Measurements from ENCODE around the gene RHOD.

RHOD gene, protein sequence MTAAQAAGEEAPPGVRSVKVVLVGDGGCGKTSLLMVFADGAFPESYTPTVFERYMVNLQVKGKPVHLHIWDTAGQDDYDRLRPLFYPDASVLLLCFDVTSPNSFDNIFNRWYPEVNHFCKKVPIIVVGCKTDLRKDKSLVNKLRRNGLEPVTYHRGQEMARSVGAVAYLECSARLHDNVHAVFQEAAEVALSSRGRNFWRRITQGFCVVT

DNA sequence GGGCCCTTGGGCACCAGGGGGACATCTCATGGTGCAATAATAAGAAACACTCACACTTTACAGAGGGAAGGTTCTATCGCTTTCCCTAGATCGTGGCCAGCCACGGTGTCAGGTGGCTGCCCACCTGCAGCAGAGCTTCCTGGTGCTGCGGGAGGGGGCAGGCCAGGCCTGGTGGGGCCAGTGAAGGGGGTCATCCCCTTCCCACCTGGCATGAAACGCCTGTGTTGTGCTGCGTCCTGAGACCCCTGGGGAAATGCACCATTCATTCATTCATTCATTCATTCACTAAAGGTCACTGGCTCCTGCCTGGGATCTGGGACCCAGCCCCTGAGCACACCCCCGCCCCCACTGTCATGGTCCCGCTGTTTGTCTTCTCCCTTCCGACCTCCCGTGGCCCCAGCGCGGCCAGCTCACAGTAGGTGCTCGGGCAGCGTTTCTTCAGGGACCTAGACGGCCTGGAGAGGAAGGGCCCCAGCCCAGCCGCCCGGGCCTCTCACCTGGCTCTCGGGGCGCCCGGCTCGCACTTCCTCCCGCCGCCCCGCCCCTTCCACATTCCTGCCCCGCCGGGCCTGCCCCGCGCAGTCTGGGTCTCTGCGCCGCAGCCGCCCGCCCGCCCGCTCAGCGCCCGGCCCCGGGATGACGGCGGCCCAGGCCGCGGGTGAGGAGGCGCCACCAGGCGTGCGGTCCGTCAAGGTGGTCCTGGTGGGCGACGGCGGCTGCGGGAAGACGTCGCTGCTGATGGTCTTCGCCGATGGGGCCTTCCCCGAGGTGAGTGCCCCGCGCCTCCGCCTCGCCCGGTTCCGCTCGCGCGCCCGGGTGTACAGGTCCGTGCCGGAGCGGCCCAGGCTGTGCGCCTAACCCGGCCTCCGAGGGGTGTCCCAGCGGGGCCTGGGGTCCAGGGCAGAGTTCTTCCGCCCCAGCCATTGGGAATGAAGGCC lies at the start of gene RHOD:
RHOD (plus strand) TSS at position 581 of the 938 bp plus-strand sequence; CDS start at position 637, 56 bp downstream.
- FAIRE-seq: no peak

DNA sequence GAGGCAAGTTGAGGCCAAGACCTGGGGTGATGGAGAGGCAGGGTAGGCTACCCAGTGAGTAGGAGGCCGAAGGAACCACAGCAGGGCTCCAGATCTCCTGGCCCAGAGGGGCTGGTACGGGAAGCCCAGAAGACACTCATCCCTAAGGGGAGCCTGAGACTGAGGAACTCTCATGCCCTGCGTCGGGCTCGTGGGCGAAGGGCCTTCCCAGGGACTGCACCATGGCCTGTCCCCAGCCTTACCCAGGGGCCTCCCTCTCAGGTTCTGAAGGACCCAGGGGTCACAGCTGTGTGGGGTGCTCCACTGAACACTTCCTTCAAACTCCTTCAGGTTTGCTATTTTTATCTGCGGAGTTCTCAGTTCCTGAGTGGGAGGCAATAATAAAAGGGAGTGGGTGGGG lies 49.5 kb upstream of the RHOD start:
- FAIRE-seq: no peak

DNA sequence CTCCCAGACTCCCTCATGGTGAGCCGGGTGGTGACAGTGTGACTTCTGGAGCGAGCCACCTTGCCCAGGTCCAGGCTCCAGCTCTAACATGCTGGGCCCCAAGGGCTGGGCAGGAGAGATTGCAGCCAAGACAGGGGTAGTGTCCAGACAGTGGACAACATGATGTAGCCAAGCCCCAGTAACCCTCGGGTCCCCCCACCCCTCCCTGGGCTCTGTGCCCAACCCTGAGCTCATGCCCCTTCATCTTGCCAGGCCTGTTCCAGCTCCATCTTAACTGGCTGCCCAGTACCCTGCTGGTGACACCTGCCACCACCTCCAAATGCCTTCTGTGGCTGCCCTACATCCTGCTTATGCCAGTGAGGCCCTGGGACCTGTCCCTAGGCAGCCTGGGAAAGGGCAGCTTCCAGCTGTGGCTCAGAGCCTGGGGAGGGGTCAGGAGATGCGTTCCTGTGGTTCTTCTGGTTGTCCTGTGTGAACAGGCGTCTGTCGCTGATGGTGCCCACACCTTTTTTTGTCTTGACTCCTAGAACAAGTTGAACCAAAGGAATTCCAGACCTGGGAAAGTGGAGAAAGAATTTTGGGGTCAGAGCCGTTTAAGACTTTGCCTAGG lies 46.2 kb upstream of the RHOD start:
- FAIRE-seq: no peak

DNA sequence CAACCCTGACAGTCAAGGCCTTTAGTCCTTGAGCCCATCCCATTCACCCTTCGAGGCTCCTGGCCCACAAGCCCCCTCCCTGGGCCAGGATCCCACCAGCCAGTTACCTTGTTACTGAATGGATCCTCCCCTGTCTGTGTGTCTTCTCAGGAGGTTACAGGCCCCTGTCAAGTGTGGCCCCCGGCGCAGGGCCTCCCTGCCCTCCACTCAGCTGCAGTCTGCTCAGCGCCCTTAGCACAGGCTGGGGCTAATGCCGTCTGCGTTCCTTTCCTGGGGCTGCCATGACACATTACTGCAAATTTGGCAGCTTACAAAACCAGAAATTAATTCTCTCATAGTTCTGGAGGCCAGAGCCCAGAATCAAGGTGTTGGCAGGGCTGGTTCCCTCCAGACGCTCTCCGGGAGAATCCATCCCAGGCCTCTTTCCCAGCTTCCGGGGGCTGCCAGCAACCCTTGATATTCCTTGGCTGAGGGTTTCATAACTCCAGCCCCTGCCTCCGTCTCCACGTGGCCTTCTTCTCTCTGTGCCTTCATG lies 43.1 kb upstream of the RHOD start:
- no peak for FAIRE-seq

DNA sequence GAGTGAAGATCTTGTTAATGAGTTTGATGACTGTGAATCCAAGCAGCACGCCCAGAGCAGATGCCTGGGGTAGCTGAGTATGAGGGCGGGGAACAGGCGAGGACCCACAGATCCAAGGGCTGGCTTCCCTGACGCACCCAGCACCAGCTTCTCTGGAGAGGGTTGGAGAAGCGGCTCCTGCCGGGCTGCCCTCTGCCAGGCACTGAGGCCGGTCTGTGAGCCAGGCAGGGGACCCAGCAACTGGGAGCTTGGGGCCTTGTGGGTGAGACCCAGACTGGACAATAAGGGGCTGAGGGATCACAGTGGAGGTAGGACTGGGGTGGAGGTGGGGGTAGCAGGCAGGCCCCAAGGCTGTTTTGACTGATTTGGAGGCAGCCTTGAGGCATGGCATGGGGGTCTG lies 42.3 kb upstream of the RHOD start:
- FAIRE-seq: no peak

DNA sequence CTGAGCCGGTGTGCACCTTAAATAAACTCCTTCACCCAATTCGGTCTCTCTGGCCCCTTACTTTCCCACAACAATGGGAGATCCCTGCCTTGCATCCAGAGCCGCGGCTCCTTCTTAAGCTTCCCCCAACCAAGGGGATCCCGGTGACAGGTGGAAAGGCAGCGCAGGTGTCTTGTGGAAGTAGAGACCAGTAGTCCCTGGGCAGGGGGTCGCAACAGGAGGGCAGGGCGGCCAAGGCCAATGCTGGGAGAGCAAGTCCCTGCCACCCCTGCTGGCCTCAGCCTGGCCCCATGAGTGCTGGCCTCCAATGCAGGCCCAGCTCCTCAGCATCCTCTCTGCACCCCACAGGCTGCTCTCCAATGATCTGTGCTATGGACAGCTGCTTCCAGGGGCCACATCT lies 41.6 kb upstream of the RHOD start:
- no peak for FAIRE-seq

DNA sequence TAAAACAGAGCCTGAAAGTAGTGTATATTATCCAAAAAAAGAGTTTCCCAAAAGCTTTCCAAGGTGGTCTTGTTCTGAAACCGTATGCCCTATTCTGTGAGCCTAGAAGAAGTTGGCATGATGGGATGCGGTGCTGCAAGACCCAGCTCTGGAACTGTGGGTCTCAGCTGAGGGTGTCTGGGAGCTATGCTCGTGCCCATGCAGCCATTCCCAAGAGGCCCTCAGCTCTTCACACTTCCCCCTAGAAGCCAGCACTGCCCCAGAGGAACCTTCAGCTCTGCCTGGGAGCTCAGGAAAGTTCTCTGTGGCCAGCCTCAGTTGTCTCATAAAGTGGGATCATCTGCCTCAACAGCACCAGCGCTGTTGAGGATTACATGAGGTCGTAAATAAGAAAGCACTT lies 40.1 kb upstream of the RHOD start:
- no peak for FAIRE-seq

DNA sequence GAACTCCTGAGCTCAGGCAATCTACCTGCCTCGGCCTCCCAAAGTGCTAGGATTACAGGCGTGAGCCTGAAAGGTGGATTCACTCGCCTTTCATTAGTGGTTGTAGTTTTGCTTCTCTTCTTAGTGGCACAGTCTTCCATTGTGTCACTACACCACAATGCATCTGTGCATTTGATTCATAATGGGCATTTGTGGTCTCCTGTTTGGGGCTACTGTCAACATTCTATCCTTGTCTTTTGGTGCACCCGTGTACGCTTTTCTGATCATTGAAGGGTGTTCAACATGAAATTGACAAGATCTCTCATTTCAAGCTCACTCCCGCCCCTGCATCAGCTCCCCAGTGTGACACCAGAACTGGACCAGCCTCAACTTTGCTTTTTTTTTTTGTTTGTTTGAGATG lies 35.7 kb upstream of the RHOD start:
- no peak for FAIRE-seq

DNA sequence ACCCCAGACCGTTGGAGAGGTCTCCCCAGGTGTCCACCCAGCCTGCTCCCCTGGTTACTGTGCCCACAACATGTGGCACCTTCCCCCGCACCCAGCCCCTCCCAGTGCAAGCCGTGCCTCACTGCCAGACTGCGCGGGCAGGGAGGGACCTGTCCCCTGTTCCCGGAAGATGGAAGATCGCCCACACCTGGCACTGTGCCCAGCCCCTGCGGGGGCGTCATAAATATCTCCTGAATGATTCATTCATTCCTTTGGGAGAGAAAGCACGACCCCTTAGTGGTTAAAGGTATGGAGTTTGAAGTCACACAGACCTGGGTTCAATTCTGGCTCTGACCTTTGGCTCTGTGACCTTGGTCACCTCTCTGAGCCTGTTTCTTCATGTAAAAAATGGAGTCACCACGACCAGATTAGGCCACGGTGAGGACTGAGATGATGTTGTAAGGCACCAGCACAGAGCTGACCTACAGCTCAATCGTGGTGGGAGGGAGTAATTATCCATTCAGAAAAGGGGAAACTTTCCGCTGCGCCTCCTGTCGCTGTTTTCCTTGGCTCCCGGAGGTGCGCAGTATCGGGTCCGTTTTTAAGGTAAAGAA lies 34.2 kb upstream of the RHOD start:
- FAIRE-seq: no peak

DNA sequence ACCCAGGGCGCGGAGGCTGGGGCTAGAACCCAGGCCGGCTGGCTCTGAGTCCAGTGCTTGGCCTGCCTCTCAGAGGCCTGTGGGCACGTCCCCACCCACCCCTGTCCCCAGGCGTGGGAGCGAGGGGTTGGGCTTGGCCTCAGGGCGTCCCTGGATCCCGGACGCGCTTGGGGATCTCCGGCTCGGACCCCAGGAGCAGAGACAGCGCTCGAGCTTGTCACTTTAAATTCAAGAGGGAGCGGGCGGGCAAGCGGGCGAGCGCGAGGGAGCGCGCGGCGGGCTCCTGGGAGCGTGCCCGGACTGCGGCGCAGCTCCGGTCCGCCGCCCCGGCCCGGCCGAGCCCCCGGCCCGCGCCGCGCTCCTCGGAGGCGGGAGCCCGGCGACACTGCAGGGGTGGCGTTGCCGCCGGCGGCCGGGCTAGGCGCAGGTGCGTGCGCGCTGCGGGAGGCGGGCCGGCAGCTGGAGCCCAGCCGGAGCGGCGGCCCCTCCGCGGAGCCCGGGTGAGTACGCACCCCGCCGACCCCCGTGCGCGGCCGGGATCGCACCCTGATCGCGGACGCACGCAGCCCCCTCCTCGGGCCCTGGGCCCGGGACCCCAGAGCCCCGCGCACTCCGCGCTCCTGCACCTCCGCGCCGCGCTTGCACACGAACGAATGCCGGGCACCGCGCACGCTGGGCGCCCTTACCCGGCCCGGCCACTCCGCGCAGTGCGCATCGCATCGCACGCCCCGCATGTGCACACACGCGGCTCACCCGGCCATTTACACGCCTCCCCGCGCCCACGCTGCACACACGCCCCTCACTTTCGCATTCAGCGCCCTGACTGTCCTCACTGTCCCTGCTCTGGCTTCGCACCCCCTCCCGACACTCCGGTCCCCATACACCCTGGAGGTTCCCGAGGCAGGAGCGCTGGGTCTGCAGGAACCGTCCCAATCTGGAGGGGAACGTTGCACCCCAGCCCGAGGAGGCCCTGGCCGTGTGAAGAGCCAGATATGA lies 33.4 kb upstream of the RHOD start, which contains the start of gene SYT12:
SYT12 (plus strand) TSS at position 174 of the 996 bp plus-strand sequence. CDS start 7,011 bp downstream, outside the sequence.
- no peak for FAIRE-seq

DNA sequence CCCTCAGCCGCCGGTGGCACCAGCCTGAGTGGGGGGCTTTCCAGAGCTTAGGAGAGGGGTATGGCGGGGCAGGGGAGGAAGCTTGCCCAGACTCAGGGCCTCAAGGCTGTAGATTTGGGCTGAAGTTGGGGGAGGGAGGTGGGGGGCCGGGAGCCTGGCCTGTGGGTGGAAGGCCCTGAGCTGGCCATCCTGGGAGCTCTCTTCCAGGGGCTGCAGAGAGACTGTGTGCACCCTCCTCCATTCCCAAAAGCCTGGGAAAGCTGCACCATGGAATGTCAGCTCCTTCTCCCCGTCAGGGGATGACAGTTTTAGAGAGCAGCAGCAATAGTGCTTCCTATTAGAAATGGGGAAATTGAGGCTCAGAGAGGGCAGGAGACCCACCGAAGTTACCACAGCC lies 32.7 kb upstream of the RHOD start:
- FAIRE-seq: no peak

DNA sequence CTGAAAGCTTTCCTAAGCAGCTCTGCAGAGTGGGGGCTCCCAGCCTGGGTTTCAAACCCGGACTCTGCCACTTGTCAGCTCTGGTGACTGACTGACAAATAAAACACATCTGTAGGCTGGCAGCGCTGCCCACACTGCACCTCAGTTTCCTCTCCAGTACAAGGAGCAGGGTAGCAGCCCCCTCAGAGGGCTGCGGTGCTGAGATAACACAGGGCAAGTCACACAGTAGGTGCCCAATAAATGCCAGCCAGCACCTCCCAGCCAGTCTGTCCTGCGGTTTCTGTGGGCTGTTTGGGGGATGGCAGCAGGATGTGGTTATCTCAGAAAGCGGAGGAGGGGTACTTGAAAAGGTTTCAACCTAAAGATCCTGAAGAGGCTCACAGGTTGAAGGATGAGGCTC lies 32.2 kb upstream of the RHOD start:
- FAIRE-seq: no peak

DNA sequence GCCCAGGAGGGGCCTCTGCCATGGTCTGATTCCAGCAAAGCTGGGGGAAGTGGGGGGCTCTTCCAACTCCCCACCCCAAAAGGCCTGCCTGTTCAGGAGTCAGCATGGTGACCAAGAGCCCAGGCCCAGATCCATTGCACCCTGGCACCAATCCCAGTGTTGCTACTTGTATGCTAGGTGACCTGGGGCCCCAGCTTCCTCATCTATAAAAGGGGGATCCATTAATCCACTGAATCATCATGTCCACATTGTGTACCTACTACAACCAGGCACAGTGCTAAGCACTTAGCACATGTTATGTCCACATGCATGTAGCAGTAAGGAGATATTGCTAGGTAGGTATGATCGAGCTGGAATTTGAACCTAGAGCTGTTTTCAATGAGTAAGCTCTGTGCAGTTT lies 31.7 kb upstream of the RHOD start:
- no peak for FAIRE-seq

DNA sequence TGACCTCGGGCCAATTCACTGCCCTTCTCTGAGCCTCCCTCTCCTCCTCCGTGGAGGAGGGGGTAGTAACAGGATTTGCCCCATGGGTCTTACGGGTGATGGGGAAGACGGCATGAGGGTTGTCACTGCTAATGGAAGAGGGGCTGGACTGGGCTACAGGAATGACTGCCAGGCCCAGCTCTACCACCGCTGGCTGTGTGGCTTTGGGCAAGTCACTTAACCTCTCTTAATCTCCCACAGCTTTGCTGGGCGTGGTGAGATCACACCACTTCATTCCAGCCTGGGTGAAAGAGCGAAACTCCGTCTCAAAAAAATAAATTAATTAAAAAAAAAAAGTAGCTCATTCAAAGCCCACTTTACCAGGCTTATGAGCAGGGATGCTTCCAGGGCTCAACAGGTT lies 30.9 kb upstream of the RHOD start:
- FAIRE-seq: no peak

DNA sequence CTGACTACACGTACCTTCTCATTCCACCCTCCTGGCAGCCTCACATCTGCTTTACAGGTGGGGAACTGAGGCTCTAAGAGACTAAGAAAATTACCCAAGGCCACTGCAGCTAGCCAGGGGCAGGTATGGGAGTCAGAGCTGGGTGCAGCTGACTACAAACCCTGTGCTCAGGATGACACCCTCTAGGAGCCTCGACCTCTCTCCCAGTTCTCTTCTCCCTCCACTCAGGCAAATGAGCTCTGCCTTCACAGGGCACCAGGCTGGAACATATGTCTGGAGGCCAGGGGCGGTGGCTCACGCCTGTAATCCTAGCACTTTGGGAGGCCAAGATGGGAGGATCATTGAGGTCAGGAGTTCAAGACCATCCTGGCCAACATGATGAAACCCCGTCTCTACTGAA lies 29.7 kb upstream of the RHOD start:
- FAIRE-seq: no peak

DNA sequence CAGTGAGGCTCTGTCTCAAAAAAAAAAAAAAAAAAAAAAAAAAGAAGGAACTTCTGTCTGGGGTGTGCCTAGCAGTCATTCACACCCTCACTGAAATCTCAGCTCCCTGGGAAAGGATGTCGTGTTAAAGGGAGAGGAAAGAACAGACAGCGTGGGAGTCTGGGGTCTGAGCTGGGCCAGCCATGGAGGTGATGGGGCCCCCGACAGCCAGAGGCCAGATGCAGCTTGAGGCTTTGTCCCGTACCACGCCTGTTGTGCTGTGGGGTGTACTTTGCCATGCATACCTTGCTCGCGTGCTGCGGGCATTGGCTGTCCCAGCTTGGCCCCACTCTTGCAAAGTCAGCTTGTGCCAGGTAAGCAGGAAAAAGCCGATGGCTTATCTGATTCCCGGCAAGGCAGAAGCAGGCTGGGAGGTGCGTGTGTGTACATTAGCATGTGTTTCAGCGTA lies 29.1 kb upstream of the RHOD start:
- no peak for FAIRE-seq

DNA sequence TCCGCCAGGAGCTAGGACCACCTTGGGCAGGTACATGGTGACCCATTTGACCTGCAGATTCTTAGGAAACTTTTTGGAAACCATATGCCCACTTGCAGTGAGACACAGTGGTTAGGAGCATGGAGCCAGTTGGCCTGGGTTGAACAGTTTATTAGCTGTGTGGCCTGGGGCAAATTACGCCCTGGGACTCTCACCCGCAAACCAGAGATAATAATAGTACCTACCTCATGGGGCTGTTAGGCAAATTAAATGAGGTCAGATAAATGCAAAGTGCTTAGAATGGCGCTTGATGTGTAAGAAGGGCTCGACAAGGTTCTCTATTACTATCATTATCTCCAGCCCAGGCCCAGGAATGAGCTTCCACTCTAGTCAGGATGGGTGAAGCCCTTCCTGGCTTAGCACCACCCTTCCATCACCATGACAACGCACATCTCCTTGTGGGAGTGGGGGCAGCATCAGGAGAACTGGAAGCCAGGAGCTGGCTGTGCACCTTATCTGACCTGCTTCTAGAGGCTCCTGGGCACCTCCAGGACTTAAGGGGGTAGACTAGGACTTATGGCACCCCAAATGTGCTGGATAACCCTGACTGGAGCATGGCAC lies 28.6 kb upstream of the RHOD start:
- FAIRE-seq: no peak

DNA sequence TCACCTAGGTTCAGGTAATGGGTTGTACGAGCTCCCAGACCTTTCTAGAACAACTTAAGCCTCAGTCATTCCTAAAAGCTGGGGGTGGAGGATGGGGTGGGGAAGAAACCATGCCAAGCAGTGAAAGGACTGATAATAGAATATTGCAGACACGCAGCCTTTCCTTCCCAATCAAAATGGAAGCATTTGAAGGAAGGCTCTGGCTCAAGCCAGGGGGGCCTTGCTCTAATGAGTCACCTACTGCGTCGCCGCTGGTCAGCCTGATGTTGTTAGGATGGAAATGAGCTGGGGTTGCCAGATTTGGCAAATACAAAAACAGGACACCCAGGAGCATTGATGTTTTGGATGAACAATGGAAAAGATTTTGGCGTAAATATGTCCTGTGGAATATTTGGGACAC lies 27.5 kb upstream of the RHOD start:
- no peak for FAIRE-seq

DNA sequence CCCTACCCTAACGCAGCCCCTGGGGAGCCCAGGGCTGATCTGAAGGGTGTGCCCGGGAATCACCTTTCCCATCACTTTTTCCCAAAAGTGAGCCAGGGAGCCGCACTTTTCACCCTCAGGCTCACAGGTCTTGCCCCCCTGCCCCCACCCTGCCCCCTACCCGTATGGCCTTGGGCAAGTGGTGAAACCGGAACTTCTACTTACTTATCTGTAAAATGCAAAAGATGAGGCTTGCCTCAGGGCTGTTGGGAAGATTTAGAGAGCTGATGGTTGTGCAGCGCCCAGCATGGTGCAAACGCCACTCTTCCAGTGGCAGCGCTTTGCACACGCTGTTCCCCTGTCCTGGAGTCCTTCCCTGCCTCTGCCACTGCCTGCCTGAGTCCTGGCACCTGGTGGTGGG lies 25.7 kb upstream of the RHOD start:
- FAIRE-seq: no peak

DNA sequence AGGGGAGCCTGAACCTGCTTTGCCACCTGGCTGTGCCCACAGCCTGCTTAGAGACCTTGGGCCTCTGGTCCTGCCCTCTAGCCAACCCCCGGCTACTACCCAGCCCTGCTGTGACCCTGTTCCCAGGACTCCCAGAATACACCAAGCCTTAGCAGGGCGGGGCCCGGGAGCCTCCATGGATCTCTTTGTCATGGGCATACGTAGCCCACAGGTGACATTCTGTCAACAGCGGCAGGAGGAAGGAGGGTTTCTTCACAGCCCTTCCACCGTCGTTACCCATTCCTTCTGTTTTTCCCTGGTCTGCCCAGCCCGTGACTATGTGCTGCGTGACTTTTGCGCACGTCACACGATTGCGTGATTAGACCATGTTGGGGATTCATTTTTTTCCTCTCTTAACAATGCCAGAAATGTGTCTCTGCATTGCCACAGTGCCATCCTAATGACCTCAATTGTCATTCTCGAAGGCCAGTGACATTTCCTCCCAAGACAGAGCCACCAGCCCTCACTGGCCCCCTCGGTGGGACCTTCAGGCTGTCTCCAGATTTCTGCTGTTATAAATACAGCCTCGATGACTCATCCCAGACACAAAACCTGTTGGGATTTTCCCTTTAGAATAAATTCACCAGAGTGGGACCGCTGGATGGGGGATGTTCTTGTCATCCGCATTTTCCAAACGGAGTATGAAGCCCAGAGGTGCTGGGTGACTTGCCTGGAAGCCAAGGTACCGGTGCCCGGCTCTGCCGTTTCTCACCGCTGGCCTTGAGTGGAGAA lies 24.7 kb upstream of the RHOD start:
- FAIRE-seq: no peak

Data from colon (tissue), 2 donors.